Cortex of kidney (tissue), 1 donor: ENCODE data around the gene TRIM38.
"Not testable (repeated sequence)": the region's sequence is repeated elsewhere in the genome, so short reads cannot be mapped to it uniquely, and the experiment has no call there.

ENCODE experiments used
- DNase-seq: peaks from one replicate; lab custom pipeline; 2025; lab: John Stamatoyannopoulos, UW

TRIM38 gene

DNA sequence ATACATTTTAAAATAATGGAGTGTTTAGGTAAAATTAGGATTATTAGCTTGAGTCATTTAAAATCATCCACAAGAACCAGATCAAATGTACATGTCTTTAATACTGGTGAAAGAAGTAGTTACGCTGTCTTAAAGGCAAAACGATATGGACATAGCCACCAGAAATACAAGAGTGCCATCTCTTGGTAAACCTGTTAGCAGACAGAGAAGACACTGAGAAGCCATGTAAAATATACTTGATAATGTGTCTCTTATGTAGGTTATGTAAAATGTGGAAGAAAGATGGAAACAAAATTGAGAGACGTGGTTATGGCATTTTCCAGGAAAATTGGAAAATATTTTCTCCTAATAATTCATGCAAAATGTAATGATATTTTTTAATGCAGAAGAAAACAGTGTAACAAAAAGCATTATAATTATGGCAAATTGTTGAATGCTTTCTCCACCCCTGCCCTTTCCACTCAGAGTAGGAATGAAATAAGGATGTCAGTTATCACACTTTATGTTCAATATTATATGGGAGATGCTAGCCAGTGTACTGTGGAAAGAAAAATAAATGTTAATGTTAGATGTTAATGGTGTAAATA, 19.9 kb upstream of the TRIM38 start:
- DNase-seq: no peak

GRCh38 chr6:25943887-25944286, 18.7 kb upstream of the TRIM38 start:
- DNase-seq: no peak

GRCh38 chr6:25944688-25945574, 17.7 kb upstream of the TRIM38 start:
- DNase-seq: no peak

DNA sequence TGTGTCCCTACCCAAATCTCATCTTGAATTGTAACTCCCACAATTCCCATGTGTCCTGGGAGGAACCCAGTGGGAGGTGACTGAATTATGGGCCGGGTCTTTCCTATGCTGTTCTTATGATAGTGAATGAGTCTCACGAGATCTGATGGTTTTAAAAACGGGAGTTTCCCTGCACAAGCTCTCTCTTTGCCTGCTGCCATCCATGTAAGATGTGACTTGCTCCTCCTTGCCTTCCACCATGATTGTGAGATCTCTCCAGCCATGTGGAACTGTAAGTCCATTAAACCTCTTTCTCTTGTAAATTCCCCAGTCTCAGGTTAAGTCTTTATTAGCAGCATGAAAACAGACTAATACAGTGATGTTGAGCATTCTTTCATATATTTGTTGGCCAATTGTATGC, 16.9 kb upstream of the TRIM38 start:
- DNase-seq: not testable (repeated sequence)

DNA sequence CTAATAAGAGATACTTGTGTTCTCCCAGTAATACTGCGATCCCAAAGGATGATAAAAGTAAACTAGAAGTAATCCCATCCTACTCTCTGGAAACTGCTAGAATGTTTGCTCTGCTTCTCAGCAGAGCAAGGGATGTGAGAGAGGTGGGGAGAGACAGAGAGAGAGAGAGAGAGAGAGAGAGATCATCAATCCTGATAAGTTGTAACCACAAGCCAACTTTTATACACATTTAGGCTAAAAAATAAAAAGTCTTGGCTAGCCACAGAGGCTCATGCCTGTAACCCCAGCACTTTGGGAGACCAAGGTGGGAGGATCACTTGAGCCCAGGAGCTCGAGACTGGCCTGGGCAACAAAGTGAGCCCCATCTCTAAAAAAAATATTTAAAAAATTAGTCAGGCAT, 16.0 kb upstream of the TRIM38 start:
- DNase-seq: no peak

- not testable (repeated sequence) for DNase-seq
These were observed 15.1 kb upstream of the TRIM38 start for GRCh38 chr6:25947492-25947891.

- no peak for DNase-seq
These were observed 12.9 kb upstream of the TRIM38 start for GRCh38 chr6:25949695-25950094.

- no peak for DNase-seq
These were observed 12.3 kb upstream of the TRIM38 start for GRCh38 chr6:25950297-25950696.

GRCh38 chr6:25951296-25952032, 11.1 kb upstream of the TRIM38 start:
- DNase-seq: no peak

DNA sequence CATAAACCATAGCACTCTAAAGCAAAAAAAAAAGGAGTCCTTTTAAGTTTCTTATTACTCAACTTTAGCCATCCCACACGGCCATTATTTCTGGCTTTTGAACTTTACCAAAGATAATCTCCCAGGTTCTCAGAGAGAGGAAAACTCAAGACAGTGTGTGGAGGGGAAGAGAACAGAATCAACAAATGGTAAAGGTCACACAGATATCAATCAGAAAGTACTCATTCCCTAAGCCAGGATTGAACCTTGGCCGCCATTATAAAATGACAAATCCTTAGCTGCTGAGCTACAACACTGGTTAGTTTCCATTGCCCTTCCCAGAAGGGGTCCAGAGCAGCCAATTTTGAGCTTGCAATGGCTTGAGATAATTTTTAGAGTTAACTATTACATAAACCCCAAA, 10.1 kb upstream of the TRIM38 start:
- DNase-seq: no peak

DNA sequence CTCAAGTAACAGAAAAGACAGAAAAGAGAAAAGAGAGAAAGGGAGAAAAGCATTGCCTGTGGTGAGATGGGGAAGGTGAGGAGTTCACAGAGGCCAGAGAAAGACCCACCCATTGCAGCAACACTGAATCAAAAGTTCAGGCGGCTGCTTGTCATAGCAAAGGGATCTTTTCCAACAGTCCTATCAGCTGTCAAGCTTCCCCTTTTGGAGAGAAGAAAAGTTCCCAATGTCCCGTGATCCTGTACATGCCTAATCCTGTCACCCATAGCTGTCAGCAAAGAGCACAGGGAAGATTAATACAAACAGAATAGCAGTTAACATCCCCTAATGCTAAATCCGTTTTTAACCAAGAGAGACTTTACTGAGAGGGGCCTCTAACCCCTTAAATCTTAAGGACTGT, 8.9 kb upstream of the TRIM38 start:
- DNase-seq: no peak

DNA sequence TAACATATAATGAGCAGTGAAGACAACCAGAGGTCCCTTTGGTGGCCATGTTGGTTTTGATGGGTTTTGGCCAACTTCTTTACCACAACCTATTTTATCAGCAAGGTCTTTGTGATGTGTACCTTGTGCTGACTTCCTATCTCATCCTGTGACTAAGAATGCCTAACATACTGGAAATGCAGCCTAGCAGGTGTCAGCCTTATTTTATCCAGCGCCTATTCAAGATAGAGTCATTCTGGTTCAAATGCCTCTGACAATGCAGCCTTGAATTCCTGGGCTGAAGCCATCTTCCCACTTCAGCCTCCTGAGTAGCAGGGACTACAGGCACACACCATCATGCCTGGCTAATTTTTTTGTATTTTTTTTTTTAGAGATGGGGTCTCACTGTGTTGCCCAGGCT, 7.8 kb upstream of the TRIM38 start:
- no peak for DNase-seq

DNA sequence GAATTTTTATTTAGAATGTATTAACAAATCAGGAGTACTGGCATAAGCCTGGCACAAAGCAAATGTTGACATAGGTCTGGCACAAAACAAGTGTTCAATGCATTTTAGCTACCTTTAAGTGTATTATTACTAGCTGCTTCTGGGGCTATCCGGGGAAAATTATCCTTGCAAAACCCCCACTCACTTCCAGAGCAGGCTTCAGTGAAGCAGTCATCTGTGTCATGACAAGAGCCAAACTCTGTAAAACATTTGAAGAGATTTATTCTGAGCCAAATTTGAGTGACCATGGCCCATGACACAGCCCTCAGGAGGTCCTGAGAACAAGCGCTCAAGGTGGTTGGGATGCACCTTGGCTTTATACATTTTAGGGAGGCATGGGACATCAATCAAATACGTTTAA, 6.4 kb upstream of the TRIM38 start:
- DNase-seq: no peak

DNA sequence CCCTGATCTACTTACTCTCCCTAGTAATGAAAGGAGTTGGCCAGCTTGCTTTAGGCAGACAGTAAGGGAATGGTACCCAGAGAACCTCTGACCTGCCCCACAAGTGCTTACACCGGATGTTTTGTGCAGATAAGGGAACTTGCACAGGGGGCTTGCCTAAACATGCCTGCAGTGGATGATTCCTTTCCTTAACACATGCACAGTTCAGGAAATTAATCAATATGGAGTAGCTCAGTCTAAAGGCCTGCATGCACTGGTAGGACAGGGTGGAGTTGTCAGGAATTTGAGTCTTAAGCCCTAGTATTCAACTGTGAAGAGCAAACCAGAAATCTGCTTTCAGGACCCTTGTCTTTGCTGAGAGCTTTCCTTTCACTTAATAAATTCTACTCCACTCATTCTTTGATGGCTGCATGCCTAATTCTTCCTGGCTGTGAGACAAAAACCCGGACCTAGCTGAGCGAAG, 3.9 kb upstream of the TRIM38 start:
- no peak for DNase-seq

DNA sequence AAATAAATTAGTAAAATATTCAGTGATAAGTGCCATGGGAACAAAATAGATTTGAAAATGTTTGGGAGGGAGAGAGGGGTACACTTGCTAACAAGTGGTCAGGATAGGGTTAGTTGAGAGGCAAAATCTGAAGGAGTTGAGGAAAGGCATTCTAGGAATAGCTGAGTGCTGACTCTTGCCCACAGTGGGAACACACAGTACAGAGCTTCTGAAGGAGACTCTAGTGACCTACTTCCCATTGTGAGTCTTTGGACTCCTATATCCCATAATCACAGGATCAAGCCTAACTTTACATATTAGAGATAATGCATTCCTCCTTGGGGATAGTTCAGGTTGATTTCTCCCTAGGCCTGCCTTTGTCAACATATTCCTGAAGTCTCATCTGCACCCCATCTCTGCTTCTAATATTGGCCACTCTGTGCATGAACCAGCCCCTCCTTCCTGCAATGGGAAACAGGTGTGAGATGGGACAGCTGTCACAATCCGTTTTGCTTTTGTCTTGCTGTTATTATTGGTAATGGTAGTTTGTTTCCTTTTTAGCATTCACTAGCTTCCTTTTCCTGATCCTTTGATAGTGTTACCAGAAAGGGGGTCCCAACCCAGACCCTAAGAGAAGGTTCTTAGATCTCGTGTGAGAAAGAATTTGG, 2.6 kb upstream of the TRIM38 start:
- no peak for DNase-seq

GRCh38 chr6:25960734-25961133, 1.9 kb upstream of the TRIM38 start:
- DNase-seq: no peak

DNA sequence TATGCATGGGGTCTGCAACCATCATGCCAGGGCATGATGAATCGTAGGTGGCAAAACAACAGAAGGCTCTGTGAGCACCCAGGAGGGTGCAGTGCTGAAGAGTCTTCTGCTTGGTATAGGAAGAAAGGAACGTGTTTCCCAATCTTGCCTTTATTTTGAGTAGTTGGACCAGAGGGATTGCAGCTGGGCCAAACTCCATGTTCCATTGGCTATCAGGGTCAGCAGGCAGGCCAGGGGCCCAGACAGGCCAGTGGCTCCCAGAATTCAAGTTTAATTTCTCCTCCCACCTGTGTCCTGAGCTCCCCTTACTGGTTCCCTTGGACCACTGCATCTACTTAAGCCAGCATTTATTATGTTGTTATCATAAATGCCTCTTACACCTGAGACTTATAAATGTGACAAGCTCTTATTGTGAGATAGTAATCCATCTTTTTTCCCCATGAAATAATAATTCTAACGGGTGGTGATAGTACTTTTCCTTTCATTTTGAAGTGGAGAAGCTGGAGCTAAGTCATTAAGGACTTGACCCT, 918 bp upstream of the TRIM38 start:
- DNase-seq: no peak

GRCh38 chr6:25963426-25964123, 973 bp downstream of the TRIM38 start:
- no peak for DNase-seq

DNA sequence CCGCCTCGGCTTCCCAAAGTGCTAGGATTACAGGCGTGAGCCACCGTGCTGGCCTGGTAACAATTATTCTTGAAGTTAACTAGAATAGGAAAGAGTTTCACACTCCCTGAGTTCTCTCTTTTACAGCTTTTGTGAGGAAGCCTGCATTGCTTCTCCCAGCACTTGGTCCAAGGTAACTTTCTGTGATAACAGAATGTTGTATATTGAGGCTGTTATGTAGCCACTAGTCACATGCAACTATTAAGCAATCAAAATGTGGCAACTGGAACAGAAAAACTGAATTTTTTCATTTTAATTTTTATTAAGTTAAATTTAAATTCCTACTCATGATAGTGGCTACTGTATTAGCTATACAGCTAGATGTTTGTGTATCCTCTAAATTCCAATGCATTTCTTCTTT, 2.5 kb downstream of the TRIM38 start:
- DNase-seq: no peak

GRCh38 chr6:25966711-25967110, 4.1 kb downstream of the TRIM38 start:
- DNase-seq: no peak

DNA sequence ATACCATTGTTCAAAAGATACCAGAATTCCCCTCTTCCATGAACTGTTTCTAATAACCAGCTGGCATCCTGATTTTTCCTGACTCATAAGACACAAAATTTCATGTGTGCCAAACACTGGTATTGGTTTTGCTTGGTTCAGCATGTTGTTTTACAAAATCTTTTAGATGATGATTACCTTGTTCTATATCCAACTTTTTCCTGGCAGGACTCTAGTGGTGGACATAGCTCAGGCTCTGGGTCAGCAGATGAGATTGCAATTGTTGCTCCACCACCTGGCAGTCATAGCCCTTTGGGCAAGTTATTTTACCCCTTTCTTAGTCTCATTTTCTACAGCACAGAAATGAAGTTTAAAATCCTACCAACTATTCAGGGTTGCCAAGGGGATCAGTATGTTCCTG, 6.2 kb downstream of the TRIM38 start:
- no peak for DNase-seq
